Measurements from ENCODE around the gene GADD45A.

Gene GADD45A

DNA sequence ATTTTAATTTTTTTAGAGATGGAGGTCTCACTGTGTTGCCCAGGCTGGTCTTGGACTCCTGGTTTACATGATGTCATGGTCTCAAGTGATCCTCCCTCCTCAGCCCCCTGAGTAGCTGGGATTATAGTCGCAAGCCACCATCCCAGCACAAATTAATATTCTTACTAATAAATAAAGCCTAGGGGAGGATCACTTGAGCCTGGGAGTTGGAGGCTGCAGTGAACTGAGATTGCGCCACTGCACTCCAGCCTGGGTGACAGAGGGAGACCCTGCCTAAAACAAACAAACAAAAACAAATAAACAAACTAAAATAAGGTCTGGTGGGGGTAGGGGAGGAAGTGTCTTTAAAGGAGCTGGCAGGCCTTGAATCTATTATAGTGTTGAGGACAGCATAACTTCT is 8.7 kb upstream of the GADD45A start:
- H3K4me3 ChIP-seq (ENCODE audit: low read depth, low read length): no peak overlapping the region
- no peak for DNase-seq (ENCODE audit: low read depth)
- TF ChIP-seq, protein P1, sequence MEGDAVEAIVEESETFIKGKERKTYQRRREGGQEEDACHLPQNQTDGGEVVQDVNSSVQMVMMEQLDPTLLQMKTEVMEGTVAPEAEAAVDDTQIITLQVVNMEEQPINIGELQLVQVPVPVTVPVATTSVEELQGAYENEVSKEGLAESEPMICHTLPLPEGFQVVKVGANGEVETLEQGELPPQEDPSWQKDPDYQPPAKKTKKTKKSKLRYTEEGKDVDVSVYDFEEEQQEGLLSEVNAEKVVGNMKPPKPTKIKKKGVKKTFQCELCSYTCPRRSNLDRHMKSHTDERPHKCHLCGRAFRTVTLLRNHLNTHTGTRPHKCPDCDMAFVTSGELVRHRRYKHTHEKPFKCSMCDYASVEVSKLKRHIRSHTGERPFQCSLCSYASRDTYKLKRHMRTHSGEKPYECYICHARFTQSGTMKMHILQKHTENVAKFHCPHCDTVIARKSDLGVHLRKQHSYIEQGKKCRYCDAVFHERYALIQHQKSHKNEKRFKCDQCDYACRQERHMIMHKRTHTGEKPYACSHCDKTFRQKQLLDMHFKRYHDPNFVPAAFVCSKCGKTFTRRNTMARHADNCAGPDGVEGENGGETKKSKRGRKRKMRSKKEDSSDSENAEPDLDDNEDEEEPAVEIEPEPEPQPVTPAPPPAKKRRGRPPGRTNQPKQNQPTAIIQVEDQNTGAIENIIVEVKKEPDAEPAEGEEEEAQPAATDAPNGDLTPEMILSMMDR (IDR thresholded peaks at IDR 0.05; ENCODE audit: low read depth, low read length, missing control alignments): no peak

DNA sequence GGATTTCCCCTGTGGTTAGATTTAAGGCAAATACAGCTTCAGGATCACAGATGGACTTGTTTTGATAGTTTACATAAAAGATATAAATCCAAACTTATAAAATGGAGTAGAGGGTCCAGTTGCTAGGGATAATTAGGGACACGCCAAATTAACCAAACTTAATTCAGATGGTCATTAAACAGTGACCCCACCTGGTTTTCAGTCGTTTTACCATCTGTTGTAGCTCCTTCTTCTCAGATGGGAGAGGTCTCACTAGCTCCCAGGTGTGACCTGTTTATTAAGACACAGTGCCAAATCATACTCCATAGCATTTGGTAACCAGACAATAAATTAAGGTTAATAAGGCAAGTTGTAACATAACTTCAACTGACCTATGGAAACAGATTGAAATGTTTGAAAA is 8.1 kb upstream of the GADD45A start:
- TF ChIP-seq, protein P1 (IDR thresholded peaks at IDR 0.05; ENCODE audit: low read depth, low read length, missing control alignments): no peak
- no peak for DNase-seq (ENCODE audit: low read depth)
- H3K4me3 ChIP-seq (ENCODE audit: low read depth, low read length): no peak overlapping the region

GRCh38 chr1:67677408-67677807 is 7.6 kb upstream of the GADD45A start:
- H3K4me3 ChIP-seq (ENCODE audit: low read depth, low read length): no peak overlapping the region
- TF ChIP-seq, protein P1 (IDR thresholded peaks at IDR 0.05; ENCODE audit: low read depth, low read length, missing control alignments): no peak
- no peak for DNase-seq (ENCODE audit: low read depth)

DNA sequence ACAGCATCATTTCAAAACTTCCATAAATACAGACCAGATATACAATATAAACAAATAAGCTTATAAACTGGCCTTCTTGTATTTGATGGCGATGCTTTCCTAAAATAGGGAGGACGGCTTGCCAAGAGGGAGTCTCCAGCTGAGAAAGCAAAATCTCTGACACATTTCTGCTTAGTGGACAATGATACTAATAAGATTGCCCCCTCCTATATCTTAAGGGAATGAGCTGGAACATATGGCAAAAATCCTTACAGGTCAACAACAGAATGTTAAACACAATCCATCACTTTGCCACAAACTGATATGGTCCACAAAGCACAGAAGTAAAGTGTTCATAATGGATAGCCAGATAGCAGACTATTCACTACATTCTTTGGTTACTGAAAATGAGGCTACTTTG is 7.1 kb upstream of the GADD45A start:
- H3K4me3 ChIP-seq (ENCODE audit: low read depth, low read length): no peak overlapping the region
- DNase-seq (ENCODE audit: low read depth): no peak
- TF ChIP-seq, protein P1 (IDR thresholded peaks at IDR 0.05; ENCODE audit: low read depth, low read length, missing control alignments): no peak

- TF ChIP-seq, protein P1 (IDR thresholded peaks at IDR 0.05; ENCODE audit: low read depth, low read length, missing control alignments): no peak
- no peak overlapping the region for H3K4me3 ChIP-seq (ENCODE audit: low read depth, low read length)
- DNase-seq (ENCODE audit: low read depth): no peak
These were observed 5.3 kb upstream of the GADD45A start for GRCh38 chr1:67679691-67680090.

GRCh38 chr1:67680486-67680885 is 4.5 kb upstream of the GADD45A start:
- no peak overlapping the region for H3K4me3 ChIP-seq (ENCODE audit: low read depth, low read length)
- TF ChIP-seq, protein P1 (IDR thresholded peaks at IDR 0.05; ENCODE audit: low read depth, low read length, missing control alignments): no peak
- DNase-seq (ENCODE audit: low read depth): no peak

GRCh38 chr1:67682659-67683197 is 2.3 kb upstream of the GADD45A start:
- DNase-seq (ENCODE audit: low read depth): no peak
- no peak overlapping the region for H3K4me3 ChIP-seq (ENCODE audit: low read depth, low read length)
- TF ChIP-seq, protein P1 (IDR thresholded peaks at IDR 0.05; ENCODE audit: low read depth, low read length, missing control alignments): no peak
